ENCODE data around the gene TMEM233. TPM values are rescaled to one million over a fixed set of nuclear protein-coding genes. Genes with fewer than 3 reads are reported as not detected.
"Not testable (repeated sequence)": the region's sequence is repeated elsewhere in the genome, so short reads cannot be mapped to it uniquely, and the experiment has no call there.

TMEM233 gene
- total RNA-seq, 2 donors from 2014 or later, result not detected

DNA sequence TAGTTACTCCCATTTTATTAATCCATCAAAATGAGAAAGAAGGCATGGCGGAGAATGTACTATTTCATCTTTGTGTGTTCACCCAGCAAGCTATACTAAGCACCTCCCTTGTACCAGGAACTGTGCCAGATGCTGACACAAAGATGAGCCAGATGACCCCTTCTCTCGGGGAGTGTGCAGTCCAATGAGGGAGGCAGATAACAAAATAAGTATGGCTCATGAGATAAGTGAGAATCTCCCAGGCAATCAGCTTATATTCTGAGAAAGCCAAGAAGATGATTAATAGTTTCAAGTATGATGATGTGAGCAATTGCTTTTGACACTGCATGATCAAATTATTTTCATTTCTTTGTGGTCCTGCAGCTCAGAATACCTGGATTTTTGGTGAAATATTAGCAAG is 1.3 kb upstream of the TMEM233 start:
- Mint-ChIP-seq H3K4me1 (peaks cover 9% of the 10 kb centered on the region), H3K27ac (no peak overlapping the region), H3K4me3 (no peak overlapping the region), H3K9me3 (no peaks in the 10 kb centered on the region), H3K27me3 (peaks cover 53% of the 10 kb centered on the region), H3K36me3 (ENCODE audit: low read depth) (no peaks in the 10 kb centered on the region)
- peak; percentile 26 for ATAC-seq (replicated peaks)

DNA sequence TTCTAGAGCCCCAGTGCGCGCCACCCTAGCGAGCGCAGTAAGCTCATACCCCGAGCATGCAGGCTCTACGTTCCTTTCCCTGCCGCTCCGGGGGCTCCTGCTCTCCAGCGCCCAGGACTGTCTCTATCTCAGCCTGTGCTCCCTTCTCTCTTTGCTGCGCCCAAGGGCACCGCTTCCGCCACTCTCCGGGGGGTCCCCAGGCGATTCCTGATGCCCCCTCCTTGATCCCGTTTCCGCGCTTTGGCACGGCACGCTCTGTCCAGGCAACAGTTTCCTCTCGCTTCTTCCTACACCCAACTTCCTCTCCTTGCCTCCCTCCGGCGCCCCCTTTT is 791 bp downstream of the TMEM233 start:
- no peak for ATAC-seq (replicated peaks)
- Mint-ChIP-seq H3K27ac (no peak overlapping the region), H3K4me1 (peaks cover 9% of the 10 kb centered on the region), H3K4me3 (no peak overlapping the region), H3K36me3 (ENCODE audit: low read depth) (no peaks in the 10 kb centered on the region), H3K27me3 (peaks cover 60% of the 10 kb centered on the region), H3K9me3 (no peaks in the 10 kb centered on the region)

DNA sequence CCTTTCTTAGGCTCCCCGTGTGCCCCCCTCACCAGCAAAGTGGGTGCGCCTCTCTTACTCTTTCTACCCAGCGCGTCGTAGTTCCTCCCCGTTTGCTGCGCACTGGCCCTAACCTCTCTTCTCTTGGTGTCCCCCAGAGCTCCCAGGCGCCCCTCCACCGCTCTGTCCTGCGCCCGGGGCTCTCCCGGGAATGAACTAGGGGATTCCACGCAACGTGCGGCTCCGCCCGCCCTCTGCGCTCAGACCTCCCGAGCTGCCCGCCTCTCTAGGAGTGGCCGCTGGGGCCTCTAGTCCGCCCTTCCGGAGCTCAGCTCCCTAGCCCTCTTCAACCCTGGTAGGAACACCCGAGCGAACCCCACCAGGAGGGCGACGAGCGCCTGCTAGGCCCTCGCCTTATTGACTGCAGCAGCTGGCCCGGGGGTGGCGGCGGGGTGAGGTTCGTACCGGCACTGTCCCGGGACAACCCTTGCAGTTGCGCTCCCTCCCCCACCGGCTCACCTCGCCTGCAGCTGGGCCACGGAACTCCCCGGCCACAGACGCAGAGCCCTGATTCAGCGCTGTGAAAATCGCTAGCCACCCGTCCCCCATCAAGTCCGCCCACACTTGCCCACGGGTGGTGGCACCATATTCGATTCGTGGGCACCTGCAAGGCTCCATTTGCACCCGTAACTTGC is 1.3 kb downstream of the TMEM233 start:
- no peak overlapping the region for H3K27ac Mint-ChIP-seq
- no peak overlapping the region for H3K4me3 Mint-ChIP-seq
- peaks cover 65% of the 10 kb centered on the region for H3K27me3 Mint-ChIP-seq
- no peak for ATAC-seq (replicated peaks)
- H3K4me1 Mint-ChIP-seq, result peaks cover 9% of the 10 kb centered on the region
- H3K36me3 Mint-ChIP-seq (ENCODE audit: low read depth), result no peaks in the 10 kb centered on the region
- no peaks in the 10 kb centered on the region for H3K9me3 Mint-ChIP-seq

DNA sequence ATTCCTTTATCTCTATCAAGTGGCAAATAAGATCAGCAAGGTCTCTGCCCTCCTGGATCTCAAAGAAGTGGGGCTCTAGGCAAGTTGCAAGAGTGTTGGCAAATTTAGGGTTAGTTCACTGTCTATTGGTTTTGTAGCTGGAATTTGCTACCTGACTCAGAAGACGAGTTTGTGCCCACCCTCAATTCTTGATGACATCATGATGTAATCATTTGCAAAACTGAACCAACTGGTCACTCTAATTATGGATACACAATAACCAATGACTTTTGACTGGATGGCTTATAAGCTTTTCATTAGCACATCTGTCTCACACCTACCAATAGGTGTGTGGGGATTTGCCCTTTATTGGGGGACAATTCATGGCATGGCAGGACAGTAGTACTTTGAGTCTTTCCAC is 4.6 kb downstream of the TMEM233 start:
- Mint-ChIP-seq H3K4me3 (no peak overlapping the region), H3K9me3 (no peaks in the 10 kb centered on the region), H3K27ac (no peak overlapping the region), H3K27me3 (peaks cover 63% of the 10 kb centered on the region), H3K36me3 (ENCODE audit: low read depth) (no peaks in the 10 kb centered on the region), H3K4me1 (peaks cover 9% of the 10 kb centered on the region)
- no peak for ATAC-seq (replicated peaks)

DNA sequence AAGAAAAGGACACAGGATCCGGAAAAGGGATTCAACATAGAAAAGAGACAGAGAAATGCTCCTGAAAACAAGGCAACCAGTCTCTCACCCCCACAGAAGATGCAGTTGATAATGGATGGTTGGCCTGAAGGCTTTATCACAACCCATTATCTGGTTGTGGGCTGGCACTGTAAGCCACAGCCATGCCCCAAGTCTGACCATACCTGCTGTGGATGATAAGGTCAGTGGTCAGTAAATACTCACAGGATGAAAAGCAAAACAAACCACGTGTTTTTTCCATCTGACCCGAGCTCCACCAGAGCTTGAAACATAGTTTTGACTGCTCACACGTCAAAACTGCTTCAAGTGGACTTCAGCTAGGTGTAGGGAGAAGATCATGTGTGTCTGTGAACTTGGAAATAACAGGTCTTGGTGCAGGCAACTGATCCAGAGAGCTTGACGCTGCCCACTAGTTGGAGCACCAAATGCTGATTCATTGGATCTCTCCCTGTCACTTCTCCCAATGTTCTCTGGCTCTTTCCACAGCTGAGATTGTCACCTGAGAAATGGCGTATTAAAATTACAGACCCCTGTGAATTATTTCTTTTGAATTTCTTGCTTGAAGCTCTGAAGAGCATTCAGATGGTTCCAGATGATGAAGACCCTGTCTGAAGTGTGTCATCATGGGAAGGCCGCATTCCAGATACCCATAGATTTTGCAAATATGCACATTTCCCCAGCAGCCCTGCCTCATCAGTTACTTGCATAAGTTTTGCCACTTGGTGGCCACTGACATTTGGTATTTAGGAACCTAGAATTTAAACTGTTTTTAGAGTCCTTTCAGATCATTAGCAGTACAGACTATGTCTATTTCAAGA is 8.5 kb downstream of the TMEM233 start:
- no peak overlapping the region for H3K27ac Mint-ChIP-seq
- ATAC-seq (replicated peaks), result no peak
- H3K4me1 Mint-ChIP-seq, result no peaks in the 10 kb centered on the region
- no peaks in the 10 kb centered on the region for H3K9me3 Mint-ChIP-seq
- no peaks in the 10 kb centered on the region for H3K36me3 Mint-ChIP-seq (ENCODE audit: low read depth)
- H3K27me3 Mint-ChIP-seq, result peaks cover 50% of the 10 kb centered on the region
- H3K4me3 Mint-ChIP-seq, result no peak overlapping the region

DNA sequence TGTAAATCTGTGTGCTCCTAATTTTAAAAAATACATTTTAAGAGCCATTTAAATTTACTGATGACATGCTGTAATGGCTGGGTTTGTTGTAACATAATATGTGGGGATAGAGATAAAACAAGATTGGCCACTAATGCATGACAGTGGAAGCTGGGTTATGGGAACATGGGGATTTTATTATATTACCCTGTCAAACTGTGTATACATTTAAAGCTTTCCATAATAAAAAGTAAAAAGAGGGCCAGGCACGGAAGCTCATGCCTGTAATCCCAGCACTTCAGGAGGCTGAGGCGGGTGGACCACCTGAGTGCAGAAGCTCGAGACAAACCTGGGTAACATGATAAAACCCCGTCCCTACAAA is 9.1 kb downstream of the TMEM233 start:
- Mint-ChIP-seq H3K36me3 (ENCODE audit: low read depth) (no peaks in the 10 kb centered on the region), H3K27ac (no peak overlapping the region), H3K27me3 (peaks cover 47% of the 10 kb centered on the region), H3K4me1 (no peaks in the 10 kb centered on the region), H3K9me3 (no peaks in the 10 kb centered on the region), H3K4me3 (no peak overlapping the region)
- ATAC-seq (replicated peaks), result no peak

DNA sequence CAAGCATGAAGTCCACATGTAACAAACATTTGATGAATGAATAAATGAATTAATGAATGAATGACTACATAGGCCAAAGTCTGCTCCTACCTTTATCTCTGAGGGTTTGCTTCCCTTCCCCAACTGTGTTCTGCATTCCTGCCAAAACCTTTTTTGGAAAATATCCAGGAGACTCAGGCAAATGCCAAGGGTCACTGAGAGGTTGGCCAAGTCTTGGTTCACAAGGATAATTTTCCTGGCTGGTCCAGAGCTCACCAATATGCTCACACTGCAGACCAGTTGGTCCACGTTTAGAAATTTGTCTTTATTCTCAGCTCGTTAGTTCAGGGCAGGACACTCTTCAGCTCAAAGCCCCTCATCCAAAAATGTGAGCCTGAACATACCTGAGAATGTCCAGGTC is 10.2 kb downstream of the TMEM233 start:
- H3K27me3 Mint-ChIP-seq, result peaks cover 40% of the 10 kb centered on the region
- no peaks in the 10 kb centered on the region for H3K4me1 Mint-ChIP-seq
- H3K4me3 Mint-ChIP-seq, result no peak overlapping the region
- H3K27ac Mint-ChIP-seq, result no peak overlapping the region
- H3K9me3 Mint-ChIP-seq, result no peaks in the 10 kb centered on the region
- H3K36me3 Mint-ChIP-seq (ENCODE audit: low read depth), result no peaks in the 10 kb centered on the region
- no peak for ATAC-seq (replicated peaks)

DNA sequence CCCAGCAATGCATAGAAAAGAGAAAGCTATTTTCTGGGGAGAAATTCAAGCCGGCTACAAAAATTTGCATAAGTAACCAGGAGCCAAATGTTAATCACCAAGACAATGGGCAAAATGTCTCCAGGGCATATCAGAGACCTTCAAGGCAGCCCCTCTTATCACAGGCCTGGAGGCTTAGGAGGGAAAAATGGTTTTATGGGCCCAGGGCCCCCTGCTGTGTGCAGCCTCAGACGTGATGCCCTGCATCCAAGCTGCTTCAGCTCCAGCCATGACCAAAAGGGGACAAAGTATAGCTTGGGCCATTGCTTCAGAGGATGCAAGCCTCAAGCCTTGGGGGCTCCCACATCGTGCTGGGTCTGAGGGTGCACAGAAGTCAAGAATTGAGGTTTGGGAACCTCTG is 15.8 kb downstream of the TMEM233 start:
- Mint-ChIP-seq H3K36me3 (ENCODE audit: low read depth) (no peaks in the 10 kb centered on the region), H3K4me3 (no peak overlapping the region), H3K4me1 (no peaks in the 10 kb centered on the region), H3K27ac (no peak overlapping the region), H3K27me3 (peaks cover 35% of the 10 kb centered on the region), H3K9me3 (peaks cover 12% of the 10 kb centered on the region)
- no peak for ATAC-seq (replicated peaks)

DNA sequence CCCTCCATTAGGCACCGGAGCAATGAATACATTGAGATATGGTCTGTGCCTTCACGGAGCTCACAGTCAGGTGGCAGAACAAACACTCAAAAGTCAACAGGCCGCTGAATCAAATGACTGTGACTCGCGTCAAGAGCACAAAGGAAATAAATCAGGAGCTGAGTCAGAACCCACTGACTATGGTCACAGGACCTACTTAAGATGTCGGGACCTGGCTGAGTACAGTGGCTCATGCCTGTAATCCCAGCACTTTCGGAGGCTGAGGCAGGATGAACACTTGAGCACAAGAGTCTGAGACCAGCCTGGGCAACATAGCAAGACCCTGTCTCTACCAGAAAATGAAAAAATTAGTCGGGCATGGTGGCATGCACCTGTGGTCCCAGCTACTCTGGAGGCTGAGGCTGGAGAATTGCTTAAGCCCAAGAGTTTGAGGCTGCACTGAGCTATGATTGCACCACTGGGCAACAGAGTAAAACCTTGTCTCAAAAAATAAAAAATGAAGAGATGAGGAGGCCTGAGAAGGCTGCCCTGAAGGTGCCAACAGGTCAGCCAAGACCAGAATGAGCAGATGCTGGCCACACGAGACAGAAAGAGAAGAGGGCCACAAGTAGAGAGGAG is 19.9 kb downstream of the TMEM233 start:
- H3K27ac Mint-ChIP-seq, result no peak overlapping the region
- peaks cover 13% of the 10 kb centered on the region for H3K9me3 Mint-ChIP-seq
- no peak overlapping the region for H3K4me3 Mint-ChIP-seq
- H3K36me3 Mint-ChIP-seq (ENCODE audit: low read depth), result no peaks in the 10 kb centered on the region
- H3K27me3 Mint-ChIP-seq, result peaks cover 32% of the 10 kb centered on the region
- peak; percentile 52 for ATAC-seq (replicated peaks)
- H3K4me1 Mint-ChIP-seq, result no peaks in the 10 kb centered on the region

DNA sequence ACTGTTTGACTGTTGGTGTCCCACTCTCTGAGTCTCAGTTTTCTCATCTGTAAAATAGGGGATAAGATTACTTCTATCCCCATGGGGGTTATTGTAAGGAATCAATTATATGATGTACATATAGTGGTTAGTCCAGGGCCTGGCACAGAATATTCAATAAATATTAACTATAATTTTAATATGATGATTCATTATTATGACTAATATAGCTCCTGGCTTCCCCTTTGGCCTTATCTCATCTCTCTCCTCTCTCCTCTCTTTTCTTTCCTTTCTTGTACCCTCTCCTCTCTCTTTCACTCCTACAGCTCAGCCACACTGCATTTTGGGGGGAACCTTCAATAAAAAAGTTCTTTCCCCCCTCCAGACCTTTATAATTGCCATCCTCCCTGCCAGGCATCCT is 21.1 kb downstream of the TMEM233 start:
- Mint-ChIP-seq H3K9me3 (peaks cover 18% of the 10 kb centered on the region), H3K27me3 (peaks cover 33% of the 10 kb centered on the region), H3K4me1 (no peaks in the 10 kb centered on the region), H3K27ac (no peak overlapping the region), H3K4me3 (no peak overlapping the region), H3K36me3 (ENCODE audit: low read depth) (no peaks in the 10 kb centered on the region)
- ATAC-seq (replicated peaks), result no peak

DNA sequence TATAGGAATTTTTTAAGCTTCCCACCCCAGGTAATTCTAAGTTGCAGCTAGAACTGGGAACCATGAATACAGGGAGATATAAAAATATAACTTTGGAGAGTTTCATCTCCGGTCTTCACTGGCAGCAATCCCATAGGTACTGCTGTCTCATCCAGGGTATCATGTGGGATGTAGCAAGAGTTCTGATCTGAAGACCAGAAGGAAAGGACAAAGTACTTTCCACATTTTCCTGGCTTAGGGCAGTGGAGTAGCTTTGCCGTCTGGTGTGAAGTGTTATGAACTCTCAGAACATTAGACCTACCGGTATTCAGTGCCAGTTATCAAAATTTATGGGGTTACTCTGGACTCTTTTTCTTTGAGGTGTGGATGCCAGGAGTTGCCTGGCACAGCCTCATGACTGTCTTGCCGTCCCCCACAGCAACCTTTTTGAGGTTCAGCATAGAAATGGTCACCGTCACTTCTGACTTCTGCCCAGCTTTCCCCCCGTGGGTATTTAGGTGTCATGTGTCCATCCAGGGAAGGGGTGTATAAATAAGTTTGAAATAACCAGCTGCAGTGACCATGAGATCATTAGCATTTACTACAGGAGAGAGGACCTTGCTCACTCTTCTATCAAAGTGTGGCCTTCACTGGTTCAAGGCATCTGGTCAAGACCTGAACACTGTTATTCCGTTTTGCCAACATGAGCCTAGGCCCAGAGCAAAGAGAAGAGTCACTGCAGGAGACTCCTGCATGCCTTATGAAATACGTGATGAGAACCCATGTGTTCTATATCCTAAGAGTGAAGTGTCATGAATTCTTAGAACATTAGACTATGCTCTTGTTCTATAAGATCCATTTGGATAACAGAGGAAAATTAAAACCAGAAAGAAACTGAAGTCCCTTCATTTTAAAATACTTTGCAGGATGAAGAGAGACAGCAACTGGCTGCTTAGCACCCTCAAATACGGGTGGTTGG is 22.2 kb downstream of the TMEM233 start:
- no peak overlapping the region for H3K4me3 Mint-ChIP-seq
- no peaks in the 10 kb centered on the region for H3K36me3 Mint-ChIP-seq (ENCODE audit: low read depth)
- H3K27me3 Mint-ChIP-seq, result peaks cover 27% of the 10 kb centered on the region
- no peaks in the 10 kb centered on the region for H3K4me1 Mint-ChIP-seq
- no peak for ATAC-seq (replicated peaks)
- H3K9me3 Mint-ChIP-seq, result peaks cover 9% of the 10 kb centered on the region
- no peak overlapping the region for H3K27ac Mint-ChIP-seq

DNA sequence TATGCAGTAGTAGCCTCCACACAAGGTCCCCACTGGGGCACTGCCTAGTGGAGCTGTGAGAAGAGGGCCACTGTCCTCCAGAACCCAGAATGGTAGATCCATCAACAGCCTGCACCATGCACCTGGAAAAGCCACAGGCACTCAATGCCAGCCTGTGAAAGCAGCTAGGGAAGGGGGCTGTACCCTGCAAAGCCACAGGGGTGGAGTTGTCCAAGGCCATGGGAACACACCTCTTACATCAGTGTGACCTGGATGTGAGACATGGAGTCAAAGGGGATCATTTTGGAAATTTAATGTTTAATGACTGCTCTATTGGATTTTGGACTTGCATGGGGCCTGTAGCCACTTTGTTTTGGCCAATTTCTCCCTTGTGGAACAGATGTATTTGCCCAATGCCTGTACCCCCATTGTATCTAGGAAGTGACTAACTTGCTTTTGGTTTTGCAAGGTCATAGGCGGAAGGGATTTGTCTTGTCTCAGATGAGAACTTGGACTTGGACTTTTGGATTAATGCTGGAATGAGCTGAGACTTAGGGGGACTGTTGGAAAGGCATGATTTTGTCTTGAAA is 24.8 kb downstream of the TMEM233 start:
- H3K4me1 Mint-ChIP-seq; H3K4me3 Mint-ChIP-seq; H3K27ac Mint-ChIP-seq; H3K9me3 Mint-ChIP-seq; ATAC-seq (replicated peaks); H3K36me3 Mint-ChIP-seq (ENCODE audit: low read depth): not testable (repeated sequence)
- peaks cover 41% of the 10 kb centered on the region for H3K27me3 Mint-ChIP-seq

DNA sequence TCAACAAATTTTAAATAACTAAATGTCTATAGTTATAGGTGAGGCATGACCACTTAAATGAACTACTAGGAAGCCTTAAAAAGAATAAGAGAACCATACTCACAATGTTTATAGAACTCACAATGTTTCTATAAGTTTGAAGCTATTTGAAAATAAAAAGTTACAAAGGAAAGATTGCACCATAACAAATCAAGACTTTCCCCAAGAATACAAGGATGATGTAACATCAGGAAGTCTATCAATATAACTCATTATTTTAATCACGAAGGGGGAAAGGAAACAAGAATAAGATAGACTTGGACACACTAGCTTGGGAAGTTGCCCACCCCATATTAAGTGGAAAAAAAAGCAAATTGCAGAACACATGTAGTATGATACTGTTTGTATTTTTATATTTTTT is 26.9 kb downstream of the TMEM233 start:
- ATAC-seq (replicated peaks), result no peak
- Mint-ChIP-seq H3K36me3 (ENCODE audit: low read depth) (no peaks in the 10 kb centered on the region), H3K27ac (no peak overlapping the region), H3K27me3 (peaks cover 37% of the 10 kb centered on the region), H3K4me3 (no peak overlapping the region), H3K4me1 (no peaks in the 10 kb centered on the region), H3K9me3 (peaks cover 8% of the 10 kb centered on the region)

DNA sequence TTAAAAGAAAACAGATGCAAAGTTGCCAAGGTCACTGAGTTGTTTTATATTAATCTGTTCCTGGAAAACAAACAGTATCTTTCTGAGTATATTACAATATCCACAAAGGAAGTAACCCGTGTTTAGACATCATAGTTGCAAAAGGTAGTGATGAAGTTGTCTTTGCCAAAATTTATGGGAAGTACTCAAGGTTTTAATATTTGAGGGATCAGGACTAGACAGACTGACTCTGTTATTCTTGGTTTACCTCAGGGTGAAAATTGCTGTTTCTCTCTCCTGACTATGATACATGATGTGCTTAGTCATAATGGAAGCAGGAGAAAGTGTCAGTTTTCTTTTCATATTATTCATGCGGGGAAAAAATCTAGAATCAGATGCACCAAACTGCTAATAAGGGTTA is 28.3 kb downstream of the TMEM233 start:
- ATAC-seq (replicated peaks), result peak; percentile 57
- Mint-ChIP-seq H3K9me3 (peaks cover 8% of the 10 kb centered on the region), H3K36me3 (ENCODE audit: low read depth) (no peaks in the 10 kb centered on the region), H3K4me3 (no peak overlapping the region), H3K27ac (no peak overlapping the region), H3K4me1 (no peaks in the 10 kb centered on the region), H3K27me3 (peaks cover 41% of the 10 kb centered on the region)
